ENCODE results near the gene SRL. TPM values are rescaled to one million over a fixed set of nuclear protein-coding genes. Genes with fewer than 3 reads are reported as not detected.

Gene SRL
- total and polyA plus RNA-seq, 2 of the 8 experiments (the other 6 are each of a cell fraction or from before 2014, with no cell fraction given): 0.05 TPM; not detected in 1

GRCh38 chr16:4157376-4157825 is 84.5 kb downstream of the SRL start:
- TF ChIP-seq BRCA1 (IDR thresholded peaks at IDR 0.05; ENCODE audit: low read depth, low read length) (no peak), GABPA (IDR thresholded peaks at IDR 0.05; ENCODE audit: borderline replicate concordance, insufficient read depth, low read length) (no peak), RAD21 (IDR thresholded peaks at IDR 0.05 in 1 of 2, conservative IDR thresholded peaks at IDR 0.05 in 1 of 2; ENCODE audit: low read depth in 2 of 2, low read length in 2 of 2) (no peak)
- Histone ChIP-seq H2BK12ac (ENCODE audit: low read depth, low read length) (no peak overlapping the region), H2BK20ac (ENCODE audit: low read length) (no peak overlapping the region), H2AK5ac (ENCODE audit: low read depth, low read length) (no peak overlapping the region), H3K79me1 (ENCODE audit: low read depth, low read length) (no peaks in the 10 kb centered on the region), H2BK15ac (ENCODE audit: low read length) (no peak overlapping the region), H2AFZ (ENCODE audit: low read length) (no peak overlapping the region), H3K14ac (ENCODE audit: insufficient read length) (no peak overlapping the region), H3K9ac (replicated peaks in 1 of 4; ENCODE audit: extremely low read depth in 1 of 4, low read depth in 3 of 4, low read length in 3 of 4) (no peak overlapping the region), H3K4me1 (replicated peaks in 1 of 4; ENCODE audit: control insufficient read depth in 3 of 4, insufficient read depth in 4 of 4, low read length in 3 of 4) (no peaks in the 10 kb centered on the region), H3K56ac (replicated peaks; ENCODE audit: insufficient read length, low read depth, low read length) (no peak overlapping the region), H3K23ac (ENCODE audit: insufficient read length) (no peak overlapping the region), H4K5ac (ENCODE audit: insufficient read length, low read depth, low read length) (no peak overlapping the region), H4K20me1 (replicated peaks in 1 of 2; ENCODE audit: control insufficient read depth in 1 of 2, insufficient read depth in 2 of 2, low read length in 2 of 2) (no peaks in the 10 kb centered on the region), H3K36me3 (ENCODE audit: control insufficient read depth in 2 of 4, insufficient read depth in 4 of 4, low read length in 3 of 4) (no peaks in the 10 kb centered on the region), H3K9me3 (ENCODE audit: insufficient read depth in 2 of 2, low read depth in 1 of 2, low read length in 1 of 2) (no peaks in the 10 kb centered on the region), H2BK5ac (ENCODE audit: low read depth, low read length) (no peak overlapping the region), H3K27me3 (replicated peaks in 1 of 4; ENCODE audit: control insufficient read depth in 3 of 4, extremely low read depth in 1 of 4, insufficient read depth in 3 of 4, low read length in 3 of 4) (no peaks in the 10 kb centered on the region), H3K4me2 (ENCODE audit: insufficient read depth in 1 of 2, low read depth in 2 of 2, low read length in 2 of 2) (no peak overlapping the region), H4K8ac (ENCODE audit: extremely low read depth, insufficient read depth, low read length) (no peak overlapping the region), H3K23me2 (ENCODE audit: low read depth, low read length) (no peaks in the 10 kb centered on the region), H3K79me2 (ENCODE audit: control insufficient read depth in 1 of 2, insufficient read depth in 2 of 2, low read length in 2 of 2) (no peaks in the 10 kb centered on the region), H3K27ac (ENCODE audit: low read depth, low read length) (no peak overlapping the region), H3K4ac (replicated peaks; ENCODE audit: insufficient read length, low read depth, low read length) (no peak overlapping the region), H3K18ac (ENCODE audit: extremely low read depth, low read length) (no peak overlapping the region), H3K4me3 (ENCODE audit: extremely low read depth in 1 of 4, insufficient read depth in 2 of 4, low read depth in 3 of 4, low read length in 4 of 4) (no peak overlapping the region), H2BK120ac (replicated peaks; ENCODE audit: low read depth, low read length) (no peak overlapping the region), H4K91ac (replicated peaks; ENCODE audit: insufficient read length, low read length) (no peak overlapping the region)
- WGBS, 2 experiments (ENCODE audit: extremely low coverage in 1 of 2, insufficient coverage in 1 of 2, insufficient read length in 1 of 2, insufficient replicate concordance in 2 of 2, low coverage in 1 of 2, low lambda C conversion rate in 2 of 2, missing lambda C conversion rate in 1 of 2): 90% methylated on average over 4 of the region's 4 CpGs; no CpG with 5 or more reads in 1 of the 2 experiments
- FAIRE-seq (no peak), DNase-seq (ENCODE audit: low read depth in 1 of 2, low spot score in 2 of 2) (no peak)
- CTCF ChIA-PET (ENCODE audit: partially characterized antibody): interaction anchor here (0.7 to 1.8 kb wide), 4 partner anchors 10 to 102 kb away, joined by 3 to 4 read pairs (median 4); no protein-coding TSS in a partner anchor
- POLR2A ChIA-PET (ENCODE audit: partially characterized antibody): interaction anchor here (1.0 kb wide), 1 partner anchor 19 kb away, joined by 3 read pairs; no protein-coding TSS in a partner anchor

Data from H1 (cell line).